Measurements from ENCODE around the gene LRRC70. TPM values are rescaled to one million over a fixed set of nuclear protein-coding genes. Genes with fewer than 3 reads are reported as not detected.

LRRC70 gene
- total RNA-seq, 2 experiments from 2014 or later = 0.34 to 0.45 TPM

- H3K4me3 Mint-ChIP-seq = no peak overlapping the region
- intact Hi-C loops (cut with micrococcal nuclease) = no loop called here
- DNase-seq = no peak
- peaks cover 20% of the 10 kb centered on the region for H3K9me3 Mint-ChIP-seq
- no peak for TF ChIP-seq CTCF (IDR thresholded peaks at IDR 0.05)
- ChIA-PET CTCF (no interaction called here), POLR2A (no interaction called here)
- H3K27me3 Mint-ChIP-seq = no peaks in the 10 kb centered on the region
- peaks cover 48% of the 10 kb centered on the region for H3K36me3 Mint-ChIP-seq (ENCODE audit: low read depth)
- H3K4me1 Mint-ChIP-seq (ENCODE audit: low read depth) = peaks cover 12% of the 10 kb centered on the region
- no peak for ATAC-seq
- no peak overlapping the region for H3K27ac Mint-ChIP-seq
These were observed 10.5 kb upstream of the LRRC70 start for GRCh38 chr5:62568143-62568542.

GRCh38 chr5:62568800-62569432, 9.7 kb upstream of the LRRC70 start:
- H3K36me3 Mint-ChIP-seq (ENCODE audit: low read depth) = peaks cover 48% of the 10 kb centered on the region
- TF ChIP-seq CTCF (IDR thresholded peaks at IDR 0.05) = no peak
- intact Hi-C loops (cut with micrococcal nuclease) = no loop called here
- H3K4me3 Mint-ChIP-seq = no peak overlapping the region
- peaks cover 12% of the 10 kb centered on the region for H3K4me1 Mint-ChIP-seq (ENCODE audit: low read depth)
- no peak for ATAC-seq
- ChIA-PET CTCF (no interaction called here), POLR2A (no interaction called here)
- DNase-seq = no peak
- no peaks in the 10 kb centered on the region for H3K27me3 Mint-ChIP-seq
- H3K27ac Mint-ChIP-seq = peak overlapping the region; percentile 5
- peaks cover 20% of the 10 kb centered on the region for H3K9me3 Mint-ChIP-seq

- ATAC-seq (no peak), DNase-seq (no peak)
- H3K9me3 Mint-ChIP-seq = peaks cover 20% of the 10 kb centered on the region
- no peak overlapping the region for H3K4me3 Mint-ChIP-seq
- TF ChIP-seq CTCF (IDR thresholded peaks at IDR 0.05) = no peak
- peaks cover 17% of the 10 kb centered on the region for H3K4me1 Mint-ChIP-seq (ENCODE audit: low read depth)
- intact Hi-C loops (cut with micrococcal nuclease) = no loop called here
- H3K36me3 Mint-ChIP-seq (ENCODE audit: low read depth) = peaks cover 45% of the 10 kb centered on the region
- H3K27me3 Mint-ChIP-seq = no peaks in the 10 kb centered on the region
- POLR2A ChIA-PET = interaction anchor here (0.5 kb wide), 1 partner anchor 212 kb away, joined by 3 read pairs; no protein-coding TSS in a partner anchor
- H3K27ac Mint-ChIP-seq = peak overlapping the region; percentile 5
- CTCF ChIA-PET = interaction anchor here (1.0 kb wide), 1 partner anchor 13 kb away, joined by 3 read pairs; no protein-coding TSS in a partner anchor
These were observed 9.1 kb upstream of the LRRC70 start for GRCh38 chr5:62569470-62569869.

GRCh38 chr5:62572918-62573514, 5.6 kb upstream of the LRRC70 start:
- POLR2A ChIA-PET = no interaction called here
- no peaks in the 10 kb centered on the region for H3K27me3 Mint-ChIP-seq
- intact Hi-C loops (cut with micrococcal nuclease) = no loop called here

More at GRCh38 chr5:62572918-62573514, 5.6 kb upstream of the LRRC70 start:
- H3K4me3 Mint-ChIP-seq = no peak overlapping the region
- no peak overlapping the region for H3K27ac Mint-ChIP-seq
- CTCF ChIA-PET = interaction anchor here (1.4 to 1.5 kb wide), 2 partner anchors 15 to 16 kb away, joined by 3 to 4 read pairs; no protein-coding TSS in a partner anchor
- H3K36me3 Mint-ChIP-seq (ENCODE audit: low read depth) = peaks cover 21% of the 10 kb centered on the region
- H3K4me1 Mint-ChIP-seq (ENCODE audit: low read depth) = peaks cover 38% of the 10 kb centered on the region
- no peak for TF ChIP-seq CTCF (IDR thresholded peaks at IDR 0.05)
- H3K9me3 Mint-ChIP-seq = peaks cover 6% of the 10 kb centered on the region
- ATAC-seq = no peak
- DNase-seq = no peak
